HEK293T (cell line): ENCODE measurements around the gene STAT1.
"Not testable (repeated sequence)": the region's sequence is repeated elsewhere in the genome, so short reads cannot be mapped to it uniquely, and the experiment has no call there.

Experiments
- CTCF ChIA-PET: fragments of 350-600 bp; formaldehyde crosslinking; extraction: SDS; loops from one replicate; lab custom pipeline; 2021; ENCODE audit warnings: antibody characterized with exemption, inconsistent platforms; lab: Yijun Ruan, JAX
- POLR2A ChIA-PET: fragments of 350-600 bp; formaldehyde crosslinking; extraction: SDS; loops from one replicate; lab custom pipeline; 2020; ENCODE audit warnings: antibody characterized with exemption, inconsistent platforms; lab: Yijun Ruan, JAX
- DNase-seq: peaks from one replicate; pipeline ENCODE4 v3.0.0; 2012; ENCODE audit warnings: mixed read lengths; ENCODE audit errors: extremely low spot score
- ARNT ChIP-seq: fragments of 450-650 bp; IDR thresholded peaks from 2 replicates; pipeline ENCODE4 v1.6.1; 2017; ENCODE audit warnings: mild to moderate bottlenecking
- BHLHE40 ChIP-seq: fragments of 450-650 bp; IDR thresholded peaks from 2 replicates; pipeline ENCODE4 v1.6.1; 2016; ENCODE audit warnings: mild to moderate bottlenecking, moderate library complexity, borderline replicate concordance
- CTBP1 ChIP-seq: fragments of 450-650 bp; IDR thresholded peaks from 2 replicates; pipeline ENCODE4 v1.6.1; 2016; ENCODE audit warnings: borderline replicate concordance
- ELF4 ChIP-seq: fragments of 450-650 bp; IDR thresholded peaks from 2 replicates; pipeline ENCODE4 v1.6.1; 2017; ENCODE audit warnings: antibody characterized with exemption
- FOXA1 ChIP-seq: fragments of 450-650 bp; IDR thresholded peaks from 2 replicates; pipeline ENCODE4 v1.6.1; 2016; ENCODE audit warnings: mild to moderate bottlenecking
- FOXK2 ChIP-seq: fragments of 450-650 bp; IDR thresholded peaks from 2 replicates; pipeline ENCODE4 v1.6.1; 2016; ENCODE audit warnings: mild to moderate bottlenecking
- FOXM1 ChIP-seq: fragments of 450-650 bp; IDR thresholded peaks from 2 replicates; pipeline ENCODE4 v1.6.1; 2017; ENCODE audit warnings: mild to moderate bottlenecking, borderline replicate concordance
- HDGF ChIP-seq: fragments of 450-650 bp; IDR thresholded peaks from 2 replicates; pipeline ENCODE4 v1.6.1; 2017; ENCODE audit warnings: antibody characterized with exemption, borderline replicate concordance
- L3MBTL2 ChIP-seq: fragments of 450-650 bp; conservative IDR thresholded peaks from 2 replicates; pipeline ENCODE4 v1.6.1; 2016; ENCODE audit warnings: mild to moderate bottlenecking
- LEF1 ChIP-seq: fragments of 450-650 bp; IDR thresholded peaks from 2 replicates; pipeline ENCODE4 v1.6.1; 2017; ENCODE audit warnings: mild to moderate bottlenecking, borderline replicate concordance
- NFRKB ChIP-seq: fragments of 450-650 bp; IDR thresholded peaks from 2 replicates; pipeline ENCODE4 v1.6.1; 2016; ENCODE audit warnings: mild to moderate bottlenecking, moderate library complexity
- SP1 ChIP-seq: fragments of 450-650 bp; IDR thresholded peaks from 2 replicates; pipeline ENCODE4 v1.6.1; 2017
- SUZ12 ChIP-seq: fragments of 450-650 bp; IDR thresholded peaks from 2 replicates; pipeline ENCODE4 v1.6.1; 2016; ENCODE audit warnings: mild to moderate bottlenecking
- TARDBP ChIP-seq: fragments of 450-650 bp; IDR thresholded peaks from 2 replicates; pipeline ENCODE4 v1.6.1; 2016
- ZNF384 ChIP-seq: fragments of 450-650 bp; IDR thresholded peaks from 2 replicates; pipeline ENCODE4 v1.6.1; 2016
- TF ChIP-seq, protein P1 (sequence below): fragments of 450-650 bp; IDR thresholded peaks from 2 replicates; pipeline ENCODE4 v1.6.1; 2016

Gene STAT1

DNA sequence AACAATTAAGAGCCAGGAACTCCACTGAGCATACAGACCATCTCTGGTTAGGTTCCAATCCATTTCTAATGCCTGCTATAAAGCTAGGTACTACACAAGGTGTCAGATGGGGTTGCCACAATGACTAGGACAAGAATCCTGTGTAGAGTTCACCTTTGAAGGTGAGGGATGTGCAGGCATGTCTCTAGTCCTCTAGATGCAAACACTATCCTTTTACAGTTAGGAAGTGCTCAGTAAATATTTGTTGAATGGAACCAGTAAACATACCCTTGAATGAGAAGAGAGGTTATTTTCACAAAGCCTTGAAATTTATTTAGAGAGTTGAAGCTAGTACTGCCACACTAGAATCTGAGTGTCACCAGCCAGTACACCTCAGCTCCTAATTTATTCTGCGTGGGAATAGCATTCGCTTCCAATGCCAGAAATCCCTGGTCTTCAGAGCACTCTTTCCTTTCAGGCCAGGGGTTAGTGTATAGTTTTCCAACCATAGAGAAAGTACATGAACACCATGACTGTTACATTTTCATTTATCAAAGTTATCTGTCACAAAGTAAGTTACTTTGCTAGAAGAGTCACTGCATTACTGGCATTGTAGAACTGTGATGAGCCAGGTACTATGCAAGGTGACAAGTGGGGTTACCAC, 48.3 kb downstream of the STAT1 start:
- CTCF ChIA-PET = interaction anchor here (0.7 kb wide), 1 partner anchor 187 kb away, joined by 3 read pairs; no protein-coding TSS in a partner anchor
- no peak for DNase-seq
- TF ChIP-seq SUZ12 (no peak), FOXK2 (no peak), FOXA1 (no peak)
- POLR2A ChIA-PET = no interaction called here

DNA sequence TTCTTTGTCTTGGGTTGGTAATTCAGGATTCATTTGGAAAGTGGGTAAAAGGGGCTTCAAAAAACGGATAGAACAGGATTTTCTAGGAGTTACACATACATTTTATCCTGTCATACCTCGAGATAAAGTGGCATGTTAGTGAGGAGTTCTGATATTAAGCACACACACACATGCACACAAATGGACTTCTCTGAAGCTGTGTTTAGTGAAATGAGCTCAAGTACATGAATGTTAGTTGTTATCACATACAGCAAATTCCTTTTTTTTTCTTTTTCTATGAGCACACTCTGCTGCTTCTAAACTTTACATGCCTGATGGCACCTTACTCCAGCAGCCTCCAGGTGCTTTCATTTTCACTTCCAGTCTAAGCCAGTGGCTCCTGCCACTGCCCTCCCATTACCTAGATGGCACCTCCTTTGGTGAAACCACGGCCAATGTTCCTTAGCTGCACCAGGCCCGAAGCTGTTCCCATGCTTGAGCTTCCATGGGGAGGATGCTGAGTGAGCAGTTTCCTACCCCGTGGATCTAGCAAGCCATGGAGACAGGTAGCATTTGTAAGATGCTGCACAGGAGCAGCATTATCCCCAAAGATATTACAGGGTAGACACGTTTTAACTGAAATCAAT, 49.7 kb downstream of the STAT1 start:
- POLR2A ChIA-PET = no interaction called here
- TF ChIP-seq CTBP1 = no peak
- no peak for TF ChIP-seq FOXM1
- no peak for TF ChIP-seq FOXK2
- TF ChIP-seq SP1 = no peak
- TF ChIP-seq L3MBTL2 = no peak
- TF ChIP-seq NFRKB = no peak
- TF ChIP-seq ELF4 = no peak
- no peak for TF ChIP-seq BHLHE40
- no peak for TF ChIP-seq ARNT
- TF ChIP-seq HDGF = no peak
- no peak for TF ChIP-seq ZNF384
- TF ChIP-seq TARDBP = no peak
- no peak for TF ChIP-seq LEF1
- TF ChIP-seq, protein P1, sequence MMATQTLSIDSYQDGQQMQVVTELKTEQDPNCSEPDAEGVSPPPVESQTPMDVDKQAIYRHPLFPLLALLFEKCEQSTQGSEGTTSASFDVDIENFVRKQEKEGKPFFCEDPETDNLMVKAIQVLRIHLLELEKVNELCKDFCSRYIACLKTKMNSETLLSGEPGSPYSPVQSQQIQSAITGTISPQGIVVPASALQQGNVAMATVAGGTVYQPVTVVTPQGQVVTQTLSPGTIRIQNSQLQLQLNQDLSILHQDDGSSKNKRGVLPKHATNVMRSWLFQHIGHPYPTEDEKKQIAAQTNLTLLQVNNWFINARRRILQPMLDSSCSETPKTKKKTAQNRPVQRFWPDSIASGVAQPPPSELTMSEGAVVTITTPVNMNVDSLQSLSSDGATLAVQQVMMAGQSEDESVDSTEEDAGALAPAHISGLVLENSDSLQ = no peak
- no peak for TF ChIP-seq SUZ12
- TF ChIP-seq FOXA1 = no peak
- no peak for DNase-seq
- CTCF ChIA-PET = no interaction called here

DNA sequence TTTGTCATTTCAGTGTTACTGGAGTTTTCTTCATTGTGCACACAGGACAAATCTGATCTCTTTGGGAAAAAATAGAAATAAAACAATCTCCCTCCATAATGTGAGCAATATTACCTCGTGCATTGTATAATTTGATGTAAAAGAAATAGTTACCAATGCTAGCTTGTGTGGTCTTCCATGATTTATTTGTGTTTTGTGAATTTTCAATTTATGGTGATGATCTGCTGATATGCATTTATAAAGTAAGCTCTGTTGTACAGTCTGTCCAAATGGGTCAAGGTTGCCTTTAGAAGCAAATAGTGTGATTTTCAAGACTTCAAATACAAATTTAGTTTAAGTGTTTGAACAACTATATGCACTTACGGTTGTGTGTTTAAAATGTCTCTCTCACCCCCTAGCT, 50.9 kb downstream of the STAT1 start:
- ChIA-PET CTCF (no interaction called here), POLR2A (no interaction called here)
- TF ChIP-seq BHLHE40 = no peak
- TF ChIP-seq LEF1 = no peak
- TF ChIP-seq NFRKB = no peak
- no peak for TF ChIP-seq FOXM1
- no peak for TF ChIP-seq CTBP1
- no peak for TF ChIP-seq TARDBP
- no peak for TF ChIP-seq FOXK2
- TF ChIP-seq ZNF384 = no peak
- no peak for TF ChIP-seq HDGF
- TF ChIP-seq FOXA1 = no peak
- DNase-seq = no peak

DNA sequence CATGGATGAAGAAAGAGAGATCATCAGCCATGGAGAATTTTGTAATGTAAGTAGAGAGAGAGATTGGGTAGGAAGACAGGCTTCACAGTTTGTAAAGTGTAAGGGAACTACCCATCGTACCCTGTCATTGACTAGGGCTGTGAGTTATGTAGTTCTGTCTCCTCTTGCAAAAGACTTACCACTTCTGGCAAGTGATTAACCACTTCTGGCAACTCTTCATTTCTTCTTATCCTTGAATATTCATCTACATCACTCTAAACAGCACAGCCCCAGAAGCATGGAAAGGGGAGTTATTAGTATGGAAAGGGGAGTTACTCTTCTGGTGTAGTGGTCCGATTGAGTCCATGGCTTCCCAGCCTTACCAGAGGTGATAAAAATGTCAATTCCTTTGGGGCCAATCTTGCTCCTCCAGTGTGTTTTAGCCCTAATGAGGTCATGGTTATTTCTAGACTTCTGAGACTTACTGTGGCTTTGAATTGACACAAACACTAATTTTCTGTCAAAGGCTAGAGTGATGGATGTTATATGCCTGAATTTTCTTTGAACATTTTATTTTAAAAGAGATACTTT, 52.0 kb downstream of the STAT1 start:
- no peak for TF ChIP-seq SUZ12
- TF ChIP-seq, protein P1 = 0 out of 2 replicates have a peak, but pooled peaks have one; percentile 3
- CTCF ChIA-PET = no interaction called here
- POLR2A ChIA-PET = no interaction called here
- DNase-seq = no peak

DNA sequence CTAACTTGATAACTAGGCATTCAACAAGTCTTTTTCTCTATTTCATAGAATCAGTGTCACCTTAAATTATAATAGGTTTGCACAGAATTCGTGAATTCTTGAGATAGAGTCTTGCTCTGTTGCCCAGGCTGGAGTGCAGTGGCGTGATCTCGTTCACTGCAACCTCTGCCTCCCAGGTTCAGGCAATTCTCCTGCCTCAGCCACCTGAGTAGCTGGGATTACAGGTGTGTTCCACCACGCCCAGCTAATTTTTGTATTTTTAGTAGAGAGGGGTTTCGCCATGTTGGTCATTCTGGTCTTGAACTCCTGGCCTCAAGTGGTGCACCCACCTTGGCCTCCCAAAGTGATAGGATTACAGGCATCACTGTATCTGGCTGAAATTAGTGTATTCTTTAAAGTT, 52.9 kb downstream of the STAT1 start:
- POLR2A ChIA-PET, CTCF ChIA-PET, DNase-seq: not testable (repeated sequence)

DNA sequence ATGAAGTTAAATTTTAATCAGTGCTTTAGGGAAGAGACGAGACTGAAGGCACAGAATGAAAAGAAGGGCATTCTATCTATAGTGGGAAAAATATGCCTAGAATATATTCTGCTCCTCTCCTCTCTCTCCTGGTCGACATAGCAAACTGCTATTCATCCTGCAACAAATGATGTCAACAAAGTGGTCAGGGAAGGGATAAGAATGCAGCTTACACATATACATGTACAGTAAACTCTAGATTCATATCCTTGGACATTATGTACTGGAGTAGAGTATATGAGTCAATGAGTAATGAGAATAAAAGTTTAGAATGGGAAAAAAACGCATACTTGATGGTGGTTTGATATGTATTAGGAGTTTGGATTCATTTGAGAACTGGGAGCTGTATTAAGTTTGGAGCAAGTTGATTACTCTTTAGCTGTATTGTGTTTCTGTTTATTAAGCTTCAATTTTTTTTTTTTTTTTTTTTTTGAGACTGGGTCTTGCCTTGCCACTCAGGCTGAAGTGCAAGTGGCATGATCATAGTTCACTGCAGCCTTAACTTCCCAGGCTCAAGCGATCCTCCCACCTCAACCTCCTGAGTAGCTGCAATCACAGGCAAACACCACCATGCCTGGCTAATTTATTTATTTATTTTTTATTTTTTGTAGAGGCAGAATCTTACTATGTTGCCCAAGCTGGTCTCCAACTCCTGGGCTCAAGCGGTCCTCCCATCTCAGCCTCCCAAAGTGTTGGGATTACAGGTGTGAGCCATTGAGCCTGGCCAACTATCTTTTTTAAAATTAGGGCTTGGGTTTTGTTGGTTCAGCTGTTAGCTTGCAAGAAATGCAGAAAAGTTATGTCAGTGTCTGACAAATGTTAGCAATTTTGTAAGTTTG, 53.8 kb downstream of the STAT1 start:
- no peak for TF ChIP-seq CTBP1
- TF ChIP-seq LEF1 = no peak
- TF ChIP-seq NFRKB = no peak
- no peak for TF ChIP-seq TARDBP
- no peak for TF ChIP-seq SUZ12
- TF ChIP-seq FOXA1 = no peak
- TF ChIP-seq FOXM1 = no peak
- TF ChIP-seq, protein P1 = no peak
- TF ChIP-seq ELF4 = no peak
- TF ChIP-seq FOXK2 = no peak
- TF ChIP-seq BHLHE40 = no peak
- TF ChIP-seq ZNF384 = no peak
- no peak for TF ChIP-seq L3MBTL2
- ChIA-PET POLR2A (no interaction called here), CTCF (interaction anchor here (0.8 kb wide), 1 partner anchor 8 kb away, joined by 3 read pairs; no protein-coding TSS in a partner anchor)
- no peak for DNase-seq
